HG03095 (cell line): ENCODE results near the gene TLE4.
"Not testable (repeated sequence)": the region's sequence is repeated elsewhere in the genome, so short reads cannot be mapped to it uniquely, and the experiment has no call there.

ENCODE experiments used
- ATAC-seq: cut with Tn5 transposase; IDR thresholded peaks from one replicate; pipeline ENCODE4 v1.9.1; 2021; ENCODE audit warnings: moderate library complexity; ENCODE audit not compliant: unreplicated experiment

Gene TLE4

GRCh38 chr9:79709743-79710674 is 138.2 kb downstream of the TLE4 start:
- ATAC-seq, result no peak

- ATAC-seq, result no peak
Observed at GRCh38 chr9:79711874-79712273, 140.1 kb downstream of the TLE4 start.

GRCh38 chr9:79719021-79719420 is 147.3 kb downstream of the TLE4 start:
- ATAC-seq, result no peak

GRCh38 chr9:79719989-79720388 is 148.2 kb downstream of the TLE4 start:
- ATAC-seq, result no peak

- no peak for ATAC-seq
Observed at GRCh38 chr9:79731171-79731890, 159.6 kb downstream of the TLE4 start.

GRCh38 chr9:79735023-79735779 is 163.4 kb downstream of the TLE4 start:
- no peak for ATAC-seq

DNA sequence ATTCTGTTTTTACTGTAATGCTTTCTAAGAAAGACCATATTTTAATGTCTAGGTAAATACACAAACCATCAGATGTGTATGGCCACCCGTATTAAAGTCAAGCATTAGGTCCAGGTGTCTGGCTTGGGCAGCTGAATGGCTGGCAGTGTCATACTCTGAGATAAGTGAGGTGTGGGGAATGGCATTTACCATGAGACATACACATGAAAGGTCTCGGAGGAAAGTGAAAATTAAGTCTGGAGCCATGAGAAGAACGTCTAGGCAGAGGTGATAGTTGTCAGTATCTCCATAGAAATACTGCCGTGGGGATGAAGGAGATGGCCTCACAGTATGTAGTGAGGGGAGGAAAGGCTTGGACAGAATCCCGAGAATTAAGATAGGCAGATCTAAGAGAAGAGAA is 164.3 kb downstream of the TLE4 start:
- no peak for ATAC-seq

DNA sequence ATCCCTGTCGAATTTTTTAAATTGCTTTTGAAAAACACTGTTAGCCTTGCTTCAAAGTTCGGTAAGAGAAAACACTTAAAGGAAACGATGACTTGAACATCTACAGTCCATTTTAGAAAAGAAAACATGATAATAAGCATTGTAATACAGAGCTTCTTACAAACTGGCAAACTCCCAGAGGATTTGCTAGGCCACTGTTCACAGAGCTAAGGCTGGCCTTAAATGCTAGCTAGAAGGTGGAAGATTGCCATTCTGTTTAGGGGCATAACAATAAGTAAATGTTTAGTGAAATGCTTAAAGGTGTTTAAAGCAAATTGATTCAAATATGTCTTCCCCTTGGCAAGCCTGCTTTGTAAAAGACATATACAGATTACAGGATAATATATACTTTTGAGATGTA is 169.6 kb downstream of the TLE4 start:
- ATAC-seq, result no peak

GRCh38 chr9:79742110-79742721 is 170.5 kb downstream of the TLE4 start:
- no peak for ATAC-seq

DNA sequence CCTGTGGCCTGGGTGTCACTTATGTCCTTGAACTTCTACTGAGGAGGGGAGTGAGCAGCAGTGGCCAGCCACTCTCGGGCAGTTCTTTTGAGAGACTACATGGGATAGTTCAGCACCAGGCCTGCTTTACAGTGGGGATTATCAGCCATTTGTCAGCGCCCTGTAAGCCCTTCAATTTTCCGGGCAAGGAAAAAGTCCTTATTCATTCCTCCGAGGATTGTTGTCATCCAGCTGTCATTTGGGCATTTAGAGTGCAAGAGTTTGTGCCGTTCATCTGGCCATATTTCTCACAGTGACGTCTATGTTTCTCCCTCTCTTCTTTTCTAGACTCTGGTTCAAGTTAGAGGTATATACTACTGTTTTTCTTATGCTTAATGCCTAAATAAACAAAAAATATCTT is 172.8 kb downstream of the TLE4 start:
- ATAC-seq, result no peak

- ATAC-seq, result no peak
Observed at GRCh38 chr9:79745752-79746336, 174.1 kb downstream of the TLE4 start.

- ATAC-seq, result not testable (repeated sequence)
Observed at GRCh38 chr9:79751895-79752466, 180.2 kb downstream of the TLE4 start.

DNA sequence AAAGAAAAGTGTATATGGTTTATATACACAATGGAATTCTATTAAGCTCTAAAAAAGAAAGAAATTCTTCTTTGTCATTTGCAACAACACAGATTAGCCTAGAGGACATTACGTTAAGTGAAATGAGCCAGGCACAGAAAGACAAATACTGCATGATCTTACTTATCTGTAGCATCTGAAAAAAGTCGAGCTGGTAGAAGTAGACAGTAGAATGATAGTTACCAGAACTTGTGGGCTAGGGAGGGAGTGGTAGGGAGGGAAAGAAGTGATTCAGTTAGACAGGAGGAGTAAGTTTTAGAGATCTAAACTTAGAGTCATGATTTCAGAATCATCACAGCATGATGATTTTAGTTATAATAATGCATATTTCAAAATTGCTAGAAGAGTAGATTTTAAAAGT is 184.6 kb downstream of the TLE4 start:
- no peak for ATAC-seq

DNA sequence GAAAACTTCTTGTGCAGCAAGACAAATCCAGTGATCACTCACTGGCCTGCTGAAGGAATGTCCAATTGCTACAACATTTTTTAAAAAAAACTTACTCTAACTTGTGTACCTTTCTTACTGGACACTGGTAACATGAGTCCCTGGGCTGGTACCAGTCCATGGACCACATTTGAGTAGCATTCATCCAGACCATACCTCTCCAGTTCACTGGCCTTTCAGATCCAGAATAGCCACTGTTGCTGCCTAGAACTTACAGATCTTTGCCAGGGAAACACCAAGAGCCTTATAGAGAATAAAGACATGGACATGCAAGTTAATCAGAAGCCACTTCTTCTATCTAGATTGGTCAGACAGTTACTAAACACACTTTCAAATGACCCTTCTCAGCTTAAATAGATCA is 185.3 kb downstream of the TLE4 start:
- no peak for ATAC-seq

GRCh38 chr9:79757881-79758669 is 186.3 kb downstream of the TLE4 start:
- ATAC-seq, result no peak

GRCh38 chr9:79759460-79759859 is 187.7 kb downstream of the TLE4 start:
- no peak for ATAC-seq

DNA sequence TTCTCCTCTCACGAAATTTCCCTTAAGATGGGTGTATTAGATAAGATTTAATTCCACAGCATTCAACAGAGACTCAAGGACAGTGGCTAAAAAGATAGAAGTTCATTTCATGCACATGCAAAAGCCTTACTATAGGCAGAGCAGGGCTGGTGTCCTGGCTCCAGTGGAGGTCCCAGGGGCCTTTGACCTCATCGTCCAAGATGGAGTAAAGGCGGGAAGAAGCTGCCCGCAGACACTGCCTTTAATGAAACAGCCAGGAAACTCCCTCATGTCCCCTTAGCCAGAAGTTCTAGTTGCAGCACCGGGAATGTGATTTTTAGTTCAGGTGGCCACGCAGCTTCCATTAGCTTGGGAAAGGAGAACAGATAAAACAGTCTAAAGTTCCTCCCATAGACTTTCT is 190.3 kb downstream of the TLE4 start:
- no peak for ATAC-seq

GRCh38 chr9:79763671-79764285 is 192.0 kb downstream of the TLE4 start:
- ATAC-seq, result no peak

DNA sequence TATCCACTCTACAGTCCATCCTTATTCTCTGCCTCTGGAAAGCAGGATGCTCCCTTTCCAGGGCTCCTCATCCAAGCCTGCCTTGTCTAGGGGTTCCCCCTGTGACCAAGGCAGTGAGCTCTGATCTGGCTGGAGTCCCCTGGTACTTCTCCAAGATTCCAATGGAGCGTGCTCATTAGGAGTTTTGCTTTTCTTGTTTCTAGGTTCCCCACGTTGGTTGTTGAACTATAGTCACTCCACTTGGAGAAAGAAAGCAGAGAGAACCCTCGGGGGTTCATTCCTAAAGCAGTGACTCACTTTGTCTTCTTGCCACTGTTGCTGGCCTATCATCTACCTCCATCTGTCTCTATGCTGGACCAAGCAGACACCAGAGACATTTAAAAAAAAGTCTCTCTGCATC is 192.6 kb downstream of the TLE4 start:
- ATAC-seq, result no peak
